T-helper 17 cell (primary cell): Measurements from ENCODE around the gene DRC3. TPM values are rescaled to one million over a fixed set of nuclear protein-coding genes. Genes with fewer than 3 reads are reported as not detected.

Experiments used
- ATAC-seq: fragments of 150-1000 bp; cut with Tn5 transposase; 2 replicates; pipeline ENCODE4 v1.10.0; 2021; ENCODE audit warnings: mild to moderate bottlenecking, moderate library complexity
- DNase-seq, 3 donors: peaks; one replicate each; pipeline versions ENCODE4 v3.0.0 to v3.0.0-alpha.2; 2020 to 2021
- H3K9me3 ChIP-seq: one replicate; pipeline ENCODE4 v1.7.0; 2013; ENCODE audit warnings: low read length, mild to moderate bottlenecking; ENCODE audit not compliant: control insufficient read depth, poor library complexity, severe bottlenecking
- H3K27ac Mint-ChIP-seq: one replicate; pipeline ENCODE4 v1.8.0; 2022; ENCODE audit warnings: mild to moderate bottlenecking, moderate library complexity, mixed read lengths
- H3K27me3 Mint-ChIP-seq: one replicate; pipeline ENCODE4 v1.8.0; 2022; ENCODE audit warnings: mixed read lengths
- H3K36me3 Mint-ChIP-seq: one replicate; pipeline ENCODE4 v1.8.0; 2022; ENCODE audit warnings: low read depth, mixed read lengths
- H3K4me1 Mint-ChIP-seq: one replicate; pipeline ENCODE4 v1.8.0; 2022; ENCODE audit warnings: mild to moderate bottlenecking, mixed read lengths
- H3K4me3 Mint-ChIP-seq: one replicate; pipeline ENCODE4 v1.8.0; 2022; ENCODE audit warnings: mild to moderate bottlenecking, moderate library complexity, mixed read lengths
- total RNA-seq, 4 donors: library from RNA in 2 of 4; stranded (reverse) in 2 of 4; gene quantifications; one replicate each; pipeline ENCODE4 v1.2.3 and lab custom pipeline; 2022 to 2026

DRC3 gene
- total RNA-seq, 2 donors from 2014 or later = not detected

GRCh38 chr17:18028952-18029540 is 56.4 kb downstream of the DRC3 start:
- no peaks in the 10 kb centered on the region for H3K9me3 ChIP-seq
- DNase-seq (no peak), ATAC-seq (no peak)
- Mint-ChIP-seq H3K36me3 (no peaks in the 10 kb centered on the region), H3K4me3 (no peak overlapping the region), H3K27ac (no peak overlapping the region), H3K4me1 (peaks cover 9% of the 10 kb centered on the region), H3K27me3 (no peaks in the 10 kb centered on the region)

- Mint-ChIP-seq H3K27ac (no peak overlapping the region), H3K36me3 (no peaks in the 10 kb centered on the region)
Observed at GRCh38 chr17:18031955-18032354, 59.3 kb downstream of the DRC3 start.

GRCh38 chr17:18033442-18034099 is 60.9 kb downstream of the DRC3 start:
- H3K36me3 Mint-ChIP-seq = no peaks in the 10 kb centered on the region
- peak overlapping the region; percentile 72 for H3K27ac Mint-ChIP-seq
- H3K4me3 Mint-ChIP-seq = no peak overlapping the region
- ATAC-seq (peak; percentile 96), DNase-seq (peak in 1 of 3 donors; percentile 27)
- H3K27me3 Mint-ChIP-seq = no peaks in the 10 kb centered on the region
- H3K9me3 ChIP-seq = no peaks in the 10 kb centered on the region
- H3K4me1 Mint-ChIP-seq = peaks cover 20% of the 10 kb centered on the region

More at GRCh38 chr17:18031955-18032354, 59.3 kb downstream of the DRC3 start:
- no peaks in the 10 kb centered on the region for H3K9me3 ChIP-seq
- Mint-ChIP-seq H3K4me3 (no peak overlapping the region), H3K4me1 (peaks cover 6% of the 10 kb centered on the region), H3K27me3 (no peaks in the 10 kb centered on the region)
- ATAC-seq (no peak), DNase-seq (no peak)

DNA sequence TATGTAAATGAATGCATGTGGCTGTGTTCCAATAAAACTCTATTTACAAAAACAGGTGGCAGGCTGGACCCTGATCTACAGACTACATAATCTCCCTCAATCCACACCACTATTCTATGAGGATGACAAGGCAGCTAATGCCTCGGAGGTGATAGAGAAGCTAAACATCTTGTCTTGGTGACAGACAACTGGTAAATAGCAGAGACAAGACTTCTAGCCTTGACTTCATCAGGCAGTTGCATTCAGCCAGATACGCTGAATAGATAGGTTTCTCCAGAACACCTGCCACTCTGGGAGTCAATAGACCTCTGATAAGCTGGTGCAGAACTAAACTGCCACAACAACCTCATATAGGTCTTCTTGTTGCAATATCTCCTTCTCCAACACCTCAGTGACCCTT is 63.0 kb downstream of the DRC3 start:
- Mint-ChIP-seq H3K36me3 (peaks cover 3% of the 10 kb centered on the region), H3K27me3 (no peaks in the 10 kb centered on the region), H3K27ac (no peak overlapping the region), H3K4me1 (peaks cover 33% of the 10 kb centered on the region), H3K4me3 (no peak overlapping the region)
- H3K9me3 ChIP-seq = no peaks in the 10 kb centered on the region
- no peak for DNase-seq
- no peak for ATAC-seq

- H3K9me3 ChIP-seq = no peaks in the 10 kb centered on the region
- DNase-seq (no peak), ATAC-seq (no peak)
- H3K27me3 Mint-ChIP-seq = no peaks in the 10 kb centered on the region
- H3K36me3 Mint-ChIP-seq = peaks cover 3% of the 10 kb centered on the region
- peaks cover 45% of the 10 kb centered on the region for H3K4me1 Mint-ChIP-seq
- peak overlapping the region; percentile 89 for H3K27ac Mint-ChIP-seq
- H3K4me3 Mint-ChIP-seq = peak overlapping the region; percentile 100
Observed at GRCh38 chr17:18037486-18037885, 64.8 kb downstream of the DRC3 start.

DNA sequence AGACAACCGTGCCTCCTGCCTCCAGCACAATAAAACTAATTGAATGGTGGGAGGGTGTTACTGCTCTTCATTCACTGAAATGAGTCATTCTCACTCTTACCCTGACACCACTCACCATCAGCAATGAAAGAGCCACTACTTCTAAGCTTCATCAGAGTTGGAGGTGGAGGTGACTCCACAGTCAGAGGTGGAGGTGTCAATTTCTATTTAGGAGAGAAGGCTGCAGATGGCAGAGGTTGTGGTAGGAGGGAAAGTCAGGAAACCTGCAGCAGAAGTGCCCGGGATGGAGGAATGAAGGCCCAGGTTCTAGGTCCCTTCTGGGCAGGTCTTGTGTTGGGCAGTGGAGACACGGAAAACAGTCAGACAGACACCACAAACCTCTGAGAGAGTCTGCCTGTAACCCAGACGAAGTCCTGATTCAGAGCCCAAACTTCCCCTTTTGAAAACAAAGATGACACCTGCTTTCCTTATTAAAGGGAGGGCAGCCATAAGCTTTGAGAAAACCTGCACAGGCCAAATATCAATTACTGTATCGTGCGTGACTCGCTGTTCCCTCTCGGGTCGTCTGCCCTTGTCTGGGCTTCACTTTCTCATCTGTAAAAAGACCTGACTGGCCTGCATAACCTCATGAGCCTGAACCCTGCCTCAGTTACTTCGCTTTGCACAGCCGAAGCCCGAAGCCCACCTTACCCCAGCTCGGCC is 65.6 kb downstream of the DRC3 start:
- Mint-ChIP-seq H3K36me3 (peaks cover 3% of the 10 kb centered on the region), H3K27ac (peak overlapping the region; percentile 89), H3K4me1 (peaks cover 48% of the 10 kb centered on the region), H3K4me3 (peak overlapping the region; percentile 100), H3K27me3 (no peaks in the 10 kb centered on the region)
- ATAC-seq (no peak), DNase-seq (no peak)
- H3K9me3 ChIP-seq = no peaks in the 10 kb centered on the region

GRCh38 chr17:18038861-18039534 is 66.3 kb downstream of the DRC3 start, which contains the start of the genes ATPAF2 and GID4:
Gene ATPAF2 (minus strand): TSS chr17:18039168. CDS start chr17:18039013, 155 bp downstream.
Gene GID4 (plus strand): TSS chr17:18039408. CDS start chr17:18039465, 57 bp downstream.
- H3K36me3 Mint-ChIP-seq = peaks cover 3% of the 10 kb centered on the region
- H3K9me3 ChIP-seq = no peaks in the 10 kb centered on the region
- ATAC-seq = peak; percentile 93
- peak within 1 kb of the TSS; percentile 100 for H3K4me3 Mint-ChIP-seq
- H3K27ac Mint-ChIP-seq = peak within 1 kb of the TSS; percentile 89
- no peaks in the 10 kb centered on the region for H3K27me3 Mint-ChIP-seq
- H3K4me1 Mint-ChIP-seq = peaks cover 44% of the 10 kb centered on the region
- peak; percentile 99 to 100 (median 99) for DNase-seq

DNA sequence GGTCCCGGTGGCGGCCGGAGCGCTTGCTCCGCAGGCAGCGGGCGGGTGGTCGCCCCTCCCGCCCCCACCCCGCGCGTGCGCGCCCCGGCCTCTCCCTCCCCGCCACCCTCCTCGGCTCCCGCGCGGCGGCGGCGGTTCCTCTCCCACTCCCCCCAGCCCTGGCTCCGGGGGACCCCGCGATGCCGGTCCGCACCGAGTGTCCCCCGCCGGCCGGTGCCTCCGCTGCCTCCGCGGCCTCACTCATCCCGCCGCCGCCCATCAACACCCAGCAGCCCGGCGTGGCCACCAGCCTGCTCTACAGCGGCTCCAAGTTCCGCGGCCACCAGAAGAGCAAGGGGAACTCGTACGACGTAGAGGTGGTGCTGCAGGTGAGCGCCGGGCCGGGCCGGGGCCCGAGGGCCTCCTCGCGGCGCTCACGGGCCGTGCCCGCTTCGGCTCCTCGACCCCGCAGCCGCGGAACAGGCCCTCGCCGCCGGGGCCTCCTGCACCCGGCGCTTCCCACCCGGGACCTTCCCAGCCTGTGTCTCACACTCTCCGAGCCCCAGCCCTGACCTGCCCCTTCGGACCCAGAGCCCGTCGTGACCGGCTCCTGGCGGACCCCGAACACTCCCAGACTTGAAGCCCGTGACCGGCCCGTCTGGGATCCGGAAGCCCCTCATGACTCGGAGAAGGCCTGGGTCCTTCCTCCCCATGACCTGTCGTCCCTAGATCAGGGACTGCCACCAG is 67.0 kb downstream of the DRC3 start:
- Mint-ChIP-seq H3K4me3 (peak overlapping the region; percentile 100), H3K27ac (peak overlapping the region; percentile 89), H3K36me3 (peaks cover 3% of the 10 kb centered on the region), H3K27me3 (no peaks in the 10 kb centered on the region), H3K4me1 (peaks cover 44% of the 10 kb centered on the region)
- no peaks in the 10 kb centered on the region for H3K9me3 ChIP-seq
- peak in 2 of 3 donors; percentile 42 to 66 for DNase-seq
- ATAC-seq = peak; percentile 46

DNA sequence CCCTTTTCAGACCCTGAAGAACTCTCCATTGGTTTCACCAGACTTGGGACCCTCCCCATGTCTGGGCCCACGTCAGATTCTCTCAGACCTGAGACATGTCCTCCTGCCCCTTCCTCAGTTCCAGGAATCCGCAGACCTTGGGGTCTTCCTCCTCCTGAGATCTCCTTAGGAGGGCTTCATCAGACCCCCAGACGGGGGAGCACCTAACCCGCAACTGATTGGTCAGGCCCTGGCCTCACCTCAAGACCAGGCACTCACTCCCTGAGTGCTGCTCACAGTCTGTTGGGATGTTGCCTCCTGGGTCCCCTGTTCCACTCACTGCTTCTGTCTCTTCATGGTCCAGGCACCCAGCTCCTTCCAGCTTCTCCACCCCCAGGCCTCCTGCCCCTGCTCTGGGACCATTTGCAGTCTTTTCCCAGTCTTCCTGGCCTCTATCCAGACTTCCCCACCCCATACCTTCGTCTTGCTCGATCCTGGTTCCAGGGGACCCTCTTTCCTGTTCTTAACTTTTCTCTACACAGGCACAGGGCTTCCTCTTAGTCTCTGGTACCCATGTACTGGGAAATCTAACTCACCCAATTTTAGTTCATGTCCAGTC is 67.7 kb downstream of the DRC3 start:
- H3K9me3 ChIP-seq = no peaks in the 10 kb centered on the region
- Mint-ChIP-seq H3K27me3 (no peaks in the 10 kb centered on the region), H3K27ac (peak overlapping the region; percentile 89), H3K36me3 (peaks cover 3% of the 10 kb centered on the region), H3K4me3 (peak overlapping the region; percentile 100), H3K4me1 (peaks cover 44% of the 10 kb centered on the region)
- DNase-seq = no peak
- no peak for ATAC-seq

DNA sequence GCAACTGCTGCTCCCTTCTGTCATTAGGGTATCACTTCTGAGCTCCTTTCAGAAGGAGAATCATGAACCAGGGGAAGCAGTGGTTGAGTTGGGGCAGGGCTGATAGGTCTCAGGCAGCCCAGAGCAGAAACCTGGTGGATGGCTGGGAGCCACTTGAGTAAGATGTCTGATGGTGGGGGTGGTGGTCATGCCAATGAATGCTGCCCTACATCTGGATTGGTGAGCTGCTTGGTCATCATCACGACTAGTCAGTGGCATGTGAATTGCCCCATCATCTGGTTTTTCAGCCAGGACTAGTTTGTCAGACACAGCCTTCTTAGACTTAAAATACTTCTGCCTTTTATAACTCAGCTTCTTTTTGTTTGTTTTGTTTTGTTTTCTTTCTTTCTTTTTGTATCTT is 69.1 kb downstream of the DRC3 start:
- H3K36me3 Mint-ChIP-seq = peaks cover 3% of the 10 kb centered on the region
- H3K27ac Mint-ChIP-seq = peak overlapping the region; percentile 89
- no peaks in the 10 kb centered on the region for H3K27me3 Mint-ChIP-seq
- ATAC-seq (no peak), DNase-seq (no peak)
- no peak overlapping the region for H3K4me3 Mint-ChIP-seq
- peaks cover 44% of the 10 kb centered on the region for H3K4me1 Mint-ChIP-seq
- no peaks in the 10 kb centered on the region for H3K9me3 ChIP-seq

- peaks cover 34% of the 10 kb centered on the region for H3K4me1 Mint-ChIP-seq
Observed at GRCh38 chr17:18042983-18043382, 70.3 kb downstream of the DRC3 start.

DNA sequence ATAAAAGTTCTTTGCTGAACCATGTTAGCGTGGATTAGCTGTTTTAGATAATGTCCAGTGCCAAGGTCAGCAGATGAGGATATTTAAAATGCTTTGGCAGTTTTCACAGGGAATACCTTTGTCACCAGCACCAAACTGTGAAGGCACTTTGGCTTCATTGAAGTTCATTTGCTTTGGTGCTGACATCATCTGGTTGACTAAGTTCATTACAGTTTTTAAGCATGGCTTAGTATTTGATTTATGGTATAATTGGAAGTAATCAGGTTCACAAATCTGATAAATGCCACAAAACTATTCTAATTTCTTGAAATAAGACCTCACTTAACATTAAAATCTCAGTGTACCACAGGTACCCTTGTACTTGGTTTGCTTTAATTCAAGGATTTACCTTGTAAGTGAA is 70.8 kb downstream of the DRC3 start:
- H3K4me1 Mint-ChIP-seq = peaks cover 30% of the 10 kb centered on the region
- no peak overlapping the region for H3K27ac Mint-ChIP-seq
- H3K36me3 Mint-ChIP-seq = peaks cover 3% of the 10 kb centered on the region
- no peak overlapping the region for H3K4me3 Mint-ChIP-seq
- ATAC-seq = no peak
- no peak for DNase-seq
- no peaks in the 10 kb centered on the region for H3K27me3 Mint-ChIP-seq
- no peaks in the 10 kb centered on the region for H3K9me3 ChIP-seq

More at GRCh38 chr17:18042983-18043382, 70.3 kb downstream of the DRC3 start:
- H3K9me3 ChIP-seq = no peaks in the 10 kb centered on the region
- Mint-ChIP-seq H3K4me3 (no peak overlapping the region), H3K27ac (no peak overlapping the region), H3K36me3 (peaks cover 3% of the 10 kb centered on the region), H3K27me3 (no peaks in the 10 kb centered on the region)
- DNase-seq (no peak), ATAC-seq (no peak)
